ENCODE measurements around the gene HYAL3. TPM values are rescaled to one million over a fixed set of nuclear protein-coding genes. Genes with fewer than 3 reads are reported as not detected.

Gene HYAL3
- polyA plus RNA-seq, 1 experiment, result 3.0 TPM

GRCh38 chr3:50278880-50279224, 20.4 kb downstream of the HYAL3 start, which contains the start of gene LSMEM2:
Gene LSMEM2, plus strand, starts transcription at chr3:50279087. Its CDS starts 27 bp downstream, at chr3:50279114.
- DNase-seq (ENCODE audit: low read depth, low spot score), result no peak
- CTCF ChIA-PET, result interaction anchor here (1.0 to 2.2 kb wide), 2 partner anchors 19 to 87 kb away, joined by 3 to 9 read pairs; no protein-coding TSS in a partner anchor
- TF ChIP-seq CTCF (IDR thresholded peaks at IDR 0.05; ENCODE audit: low read depth, low read length), result no peak
- Histone ChIP-seq H3K9me3 (ENCODE audit: control insufficient read depth, insufficient read depth, low read length) (no peaks in the 10 kb centered on the region; the same call in 1 of the 2 replicates), H3K27ac (ENCODE audit: low read depth, low read length) (no peak within 1 kb of the TSS), H3K4me3 (ENCODE audit: low read depth, low read length) (no peak within 1 kb of the TSS), H3K27me3 (ENCODE audit: control insufficient read depth, insufficient read depth, low read length) (peaks cover 19% of the 10 kb centered on the region)
- POLR2A ChIA-PET, result interaction anchor here (0.8 to 1.4 kb wide), 3 partner anchors 12 to 43 kb away, joined by 3 to 6 read pairs (median 5); partner anchors contain the start of gene GNAI2

GRCh38 chr3:50278123-50278879, 20.9 kb downstream of the HYAL3 start:
- Histone ChIP-seq H3K9me3 (ENCODE audit: control insufficient read depth, insufficient read depth, low read length) (no peaks in the 10 kb centered on the region; the same call in 1 of the 2 replicates), H3K27ac (ENCODE audit: low read depth, low read length) (no peak overlapping the region), H3K27me3 (ENCODE audit: control insufficient read depth, insufficient read depth, low read length) (peaks cover 19% of the 10 kb centered on the region), H3K4me3 (ENCODE audit: low read depth, low read length) (no peak overlapping the region)
- DNase-seq (ENCODE audit: low read depth, low spot score), result no peak
- TF ChIP-seq CTCF (IDR thresholded peaks at IDR 0.05; ENCODE audit: low read depth, low read length), result no peak
- ChIA-PET CTCF (interaction anchor here (0.6 to 2.2 kb wide), 3 partner anchors 18 to 86 kb away, joined by 3 to 9 read pairs (median 3); no protein-coding TSS in a partner anchor), POLR2A (no interaction called here)

GRCh38 chr3:50276762-50277101, 22.5 kb downstream of the HYAL3 start:
- peaks cover 19% of the 10 kb centered on the region for H3K27me3 ChIP-seq (ENCODE audit: control insufficient read depth, insufficient read depth, low read length)
- ChIA-PET CTCF (no interaction called here), POLR2A (no interaction called here)
- TF ChIP-seq CTCF (IDR thresholded peaks at IDR 0.05; ENCODE audit: low read depth, low read length), result no peak
- no peaks in the 10 kb centered on the region; the same call in 1 of the 2 replicates for H3K9me3 ChIP-seq (ENCODE audit: control insufficient read depth, insufficient read depth, low read length)
- H3K4me3 ChIP-seq (ENCODE audit: low read depth, low read length), result no peak overlapping the region
- no peak for DNase-seq (ENCODE audit: low read depth, low spot score)
- H3K27ac ChIP-seq (ENCODE audit: low read depth, low read length), result no peak overlapping the region

- ChIA-PET POLR2A (no interaction called here), CTCF (no interaction called here)
- no peak overlapping the region for H3K27ac ChIP-seq (ENCODE audit: low read depth, low read length)
- no peak for DNase-seq (ENCODE audit: low read depth, low spot score)
- no peaks in the 10 kb centered on the region; the same call in 1 of the 2 replicates for H3K9me3 ChIP-seq (ENCODE audit: control insufficient read depth, insufficient read depth, low read length)
- H3K4me3 ChIP-seq (ENCODE audit: low read depth, low read length), result no peak overlapping the region
- H3K27me3 ChIP-seq (ENCODE audit: control insufficient read depth, insufficient read depth, low read length), result peaks cover 19% of the 10 kb centered on the region
- no peak for TF ChIP-seq CTCF (IDR thresholded peaks at IDR 0.05; ENCODE audit: low read depth, low read length)
Observed at GRCh38 chr3:50275996-50276761, 23.0 kb downstream of the HYAL3 start.
